ENCODE data around the gene NKAIN4.

- TF ChIP-seq EZH2phosphoT487 (IDR thresholded peaks at IDR 0.05; ENCODE audit: borderline replicate concordance, low read depth, low read length) (no peak), CTCF (conservative IDR thresholded peaks at IDR 0.05; ENCODE audit: low read length) (no peak)
These were observed 61.5 kb downstream of the NKAIN4 start for GRCh38 chr20:63192721-63193120.

All from OCI-LY7 (cell line).